ENCODE measurements around the gene EFCAB6. TPM values are rescaled to one million over a fixed set of nuclear protein-coding genes. Genes with fewer than 3 reads are reported as not detected.

Gene EFCAB6
- total RNA-seq, 1 experiment from 2014 or later: 0.52 TPM

DNA sequence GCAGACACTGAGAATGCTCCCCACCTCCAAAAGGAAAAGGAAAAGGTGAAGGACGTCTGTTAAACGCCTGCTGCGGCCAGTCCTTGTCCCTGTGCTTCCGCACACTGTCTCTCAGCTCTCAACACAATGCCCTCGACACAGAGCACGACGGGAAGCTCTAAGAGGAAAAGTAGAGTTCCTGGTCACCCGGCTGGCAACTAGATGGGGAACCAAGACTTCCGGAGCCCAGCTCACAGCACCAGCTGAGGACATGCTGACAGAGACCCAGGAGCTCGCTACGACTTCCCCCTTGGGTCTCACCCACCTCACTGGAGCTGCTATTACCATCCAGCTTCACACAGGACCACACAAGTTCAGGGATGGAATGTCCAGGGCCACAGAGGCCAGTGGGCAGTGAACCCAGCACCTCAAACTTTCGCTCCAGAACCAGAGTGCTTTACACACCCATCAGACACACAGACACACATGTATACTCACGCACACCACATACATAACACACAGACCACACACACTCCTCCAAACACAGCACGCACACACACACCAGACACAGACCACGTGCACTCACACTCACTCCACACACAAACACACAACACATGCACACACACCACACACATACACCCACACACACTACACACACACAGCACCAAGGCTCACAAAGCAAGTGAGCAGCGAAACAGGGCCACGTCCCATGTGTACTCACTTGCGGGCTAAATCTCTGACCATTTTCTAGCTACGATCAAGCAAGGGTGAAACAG lies 40.6 kb upstream of the EFCAB6 start:
- ATAC-seq: no peak
- BruUV-seq (replicated peaks): no TSS peak
- no peak overlapping the region for H3K4me2 ChIP-seq (ENCODE audit: low read length)
- no peaks in the 10 kb centered on the region for H3K36me3 ChIP-seq (ENCODE audit: control insufficient read depth in 1 of 2, insufficient read depth in 2 of 2, low read length in 2 of 2)
- H2AFZ ChIP-seq (ENCODE audit: low read depth, low read length, poor library complexity, severe bottlenecking): no peak overlapping the region
- no peaks in the 10 kb centered on the region for H4K20me1 ChIP-seq (ENCODE audit: insufficient read depth)
- H3K9me2 ChIP-seq (ENCODE audit: insufficient read depth): no peaks in the 10 kb centered on the region
- peaks cover 0 to 6% of the 10 kb centered on the region in 2 experiments; a peak in 1 of 4 replicates for H3K4me1 ChIP-seq (ENCODE audit: control insufficient read depth in 1 of 2, insufficient read depth in 2 of 2, low read length in 2 of 2)
- intact Hi-C loops (cut with micrococcal nuclease): no loop called here
- no peak overlapping the region for H3K9ac ChIP-seq (ENCODE audit: low read length)
- H3K9me3 ChIP-seq (ENCODE audit: control insufficient read depth in 1 of 2, insufficient read depth in 1 of 2, low read depth in 1 of 2, low read length in 2 of 2): peaks cover 0 to 3% of the 10 kb centered on the region in 2 experiments; a peak in 1 of 4 replicates
- CTCF ChIA-PET: interaction anchor here (1.3 kb wide), 1 partner anchor 30 kb away, joined by 3 read pairs; no protein-coding TSS in a partner anchor
- peaks cover 5% of the 10 kb centered on the region; the same call in 1 of the 2 replicates for H3K27me3 ChIP-seq (ENCODE audit: insufficient read depth, low read length)
- peaks cover 74% of the 10 kb centered on the region for H3K79me2 ChIP-seq (ENCODE audit: insufficient read depth, low read length)
- RAD21 ChIA-PET (ENCODE audit: low non-redundant PET in 1 of 2, low total read pairs in 2 of 2, uncharacterized antibody in 2 of 2, unreplicated experiment in 2 of 2): no interaction called here
- POLR2A ChIA-PET: no interaction called here
- TF ChIP-seq CEBPB (IDR thresholded peaks at IDR 0.05; ENCODE audit: low read depth) (no peak), EZH2 (IDR thresholded peaks at IDR 0.05) (no peak), SIN3A (IDR thresholded peaks at IDR 0.05; ENCODE audit: low read depth) (no peak), SRF (IDR thresholded peaks at IDR 0.05; ENCODE audit: low read depth) (no peak)
- TF ChIP-seq, protein P1, sequence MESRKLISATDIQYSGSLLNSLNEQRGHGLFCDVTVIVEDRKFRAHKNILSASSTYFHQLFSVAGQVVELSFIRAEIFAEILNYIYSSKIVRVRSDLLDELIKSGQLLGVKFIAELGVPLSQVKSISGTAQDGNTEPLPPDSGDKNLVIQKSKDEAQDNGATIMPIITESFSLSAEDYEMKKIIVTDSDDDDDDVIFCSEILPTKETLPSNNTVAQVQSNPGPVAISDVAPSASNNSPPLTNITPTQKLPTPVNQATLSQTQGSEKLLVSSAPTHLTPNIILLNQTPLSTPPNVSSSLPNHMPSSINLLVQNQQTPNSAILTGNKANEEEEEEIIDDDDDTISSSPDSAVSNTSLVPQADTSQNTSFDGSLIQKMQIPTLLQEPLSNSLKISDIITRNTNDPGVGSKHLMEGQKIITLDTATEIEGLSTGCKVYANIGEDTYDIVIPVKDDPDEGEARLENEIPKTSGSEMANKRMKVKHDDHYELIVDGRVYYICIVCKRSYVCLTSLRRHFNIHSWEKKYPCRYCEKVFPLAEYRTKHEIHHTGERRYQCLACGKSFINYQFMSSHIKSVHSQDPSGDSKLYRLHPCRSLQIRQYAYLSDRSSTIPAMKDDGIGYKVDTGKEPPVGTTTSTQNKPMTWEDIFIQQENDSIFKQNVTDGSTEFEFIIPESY (IDR thresholded peaks at IDR 0.05; ENCODE audit: extremely low read depth, insufficient replicate concordance, low read length): no peak
- no peak overlapping the region for H3K4me3 ChIP-seq (replicated peaks in 1 of 2; ENCODE audit: low read depth in 1 of 2, low read length in 2 of 2)
- no peak overlapping the region for H3K27ac ChIP-seq (ENCODE audit: low read depth, low read length)
- no peak for DNase-seq (ENCODE audit: low read depth, low spot score)

DNA sequence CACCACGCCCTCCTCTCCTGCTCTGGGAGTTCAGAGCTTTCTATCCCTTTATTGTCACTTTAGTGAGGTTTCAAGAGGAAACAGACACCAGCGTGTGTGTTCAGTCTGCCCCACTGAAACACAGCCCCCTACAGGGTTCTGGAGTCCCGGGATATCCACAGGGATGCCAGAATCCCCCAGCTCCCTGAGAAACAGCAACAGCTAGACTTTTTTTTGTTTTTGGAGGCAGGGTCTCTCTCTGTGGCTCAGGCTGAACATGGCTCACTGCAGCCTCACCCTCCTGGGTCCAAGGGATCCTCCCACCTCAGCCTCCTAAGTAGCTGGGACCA lies 39.8 kb upstream of the EFCAB6 start:
- ChIA-PET POLR2A (no interaction called here), RAD21 (ENCODE audit: low non-redundant PET in 1 of 2, low total read pairs in 2 of 2, uncharacterized antibody in 2 of 2, unreplicated experiment in 2 of 2) (no interaction called here), CTCF (interaction anchor here (1.3 kb wide), 1 partner anchor 31 kb away, joined by 3 read pairs; no protein-coding TSS in a partner anchor)
- Histone ChIP-seq H3K4me3 (replicated peaks in 1 of 2; ENCODE audit: low read depth in 1 of 2, low read length in 2 of 2) (no peak overlapping the region), H4K20me1 (ENCODE audit: insufficient read depth) (no peaks in the 10 kb centered on the region), H3K27ac (ENCODE audit: low read depth, low read length) (no peak overlapping the region), H3K9me3 (ENCODE audit: control insufficient read depth in 1 of 2, insufficient read depth in 1 of 2, low read depth in 1 of 2, low read length in 2 of 2) (no peaks in the 10 kb centered on the region), H3K27me3 (ENCODE audit: insufficient read depth, low read length) (peaks cover 5% of the 10 kb centered on the region; the same call in 1 of the 2 replicates), H2AFZ (ENCODE audit: low read depth, low read length, poor library complexity, severe bottlenecking) (no peak overlapping the region), H3K9me2 (ENCODE audit: insufficient read depth) (no peaks in the 10 kb centered on the region), H3K4me1 (ENCODE audit: control insufficient read depth in 1 of 2, insufficient read depth in 2 of 2, low read length in 2 of 2) (peaks cover 0 to 6% of the 10 kb centered on the region in 2 experiments; a peak in 1 of 4 replicates), H3K4me2 (ENCODE audit: low read length) (no peak overlapping the region), H3K36me3 (ENCODE audit: control insufficient read depth in 1 of 2, insufficient read depth in 2 of 2, low read length in 2 of 2) (no peaks in the 10 kb centered on the region), H3K79me2 (ENCODE audit: insufficient read depth, low read length) (peaks cover 70% of the 10 kb centered on the region), H3K9ac (ENCODE audit: low read length) (no peak overlapping the region)
- TF ChIP-seq POLR2AphosphoS5 (IDR thresholded peaks at IDR 0.05; ENCODE audit: low read depth, low read length) (no peak), EGR1 (IDR thresholded peaks at IDR 0.05; ENCODE audit: low read depth) (no peak), JUND (IDR thresholded peaks at IDR 0.05) (no peak)
- TF ChIP-seq, protein P2, sequence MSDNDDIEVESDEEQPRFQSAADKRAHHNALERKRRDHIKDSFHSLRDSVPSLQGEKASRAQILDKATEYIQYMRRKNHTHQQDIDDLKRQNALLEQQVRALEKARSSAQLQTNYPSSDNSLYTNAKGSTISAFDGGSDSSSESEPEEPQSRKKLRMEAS (IDR thresholded peaks at IDR 0.05): no peak
- TF ChIP-seq, protein P1 (IDR thresholded peaks at IDR 0.05; ENCODE audit: extremely low read depth, insufficient replicate concordance, low read length): no peak
- DNase-seq (ENCODE audit: low read depth, low spot score): no peak
- no TSS peak for BruUV-seq (replicated peaks)
- ATAC-seq: no peak
- intact Hi-C loops (cut with micrococcal nuclease): no loop called here
